ENCODE measurements around the gene DPH7. TPM values are rescaled to one million over a fixed set of nuclear protein-coding genes. Genes with fewer than 3 reads are reported as not detected.
A peak's percentile ranks its signal among the peaks of the same experiment; 100 is the strongest.
"Not testable (repeated sequence)": the region's sequence is repeated elsewhere in the genome, so short reads cannot be mapped to it uniquely, and the experiment has no call there.

The DPH7 gene
- 10 to 100 TPM; 20.5 to 36.0 TPM for polyA plus RNA-seq

DNA sequence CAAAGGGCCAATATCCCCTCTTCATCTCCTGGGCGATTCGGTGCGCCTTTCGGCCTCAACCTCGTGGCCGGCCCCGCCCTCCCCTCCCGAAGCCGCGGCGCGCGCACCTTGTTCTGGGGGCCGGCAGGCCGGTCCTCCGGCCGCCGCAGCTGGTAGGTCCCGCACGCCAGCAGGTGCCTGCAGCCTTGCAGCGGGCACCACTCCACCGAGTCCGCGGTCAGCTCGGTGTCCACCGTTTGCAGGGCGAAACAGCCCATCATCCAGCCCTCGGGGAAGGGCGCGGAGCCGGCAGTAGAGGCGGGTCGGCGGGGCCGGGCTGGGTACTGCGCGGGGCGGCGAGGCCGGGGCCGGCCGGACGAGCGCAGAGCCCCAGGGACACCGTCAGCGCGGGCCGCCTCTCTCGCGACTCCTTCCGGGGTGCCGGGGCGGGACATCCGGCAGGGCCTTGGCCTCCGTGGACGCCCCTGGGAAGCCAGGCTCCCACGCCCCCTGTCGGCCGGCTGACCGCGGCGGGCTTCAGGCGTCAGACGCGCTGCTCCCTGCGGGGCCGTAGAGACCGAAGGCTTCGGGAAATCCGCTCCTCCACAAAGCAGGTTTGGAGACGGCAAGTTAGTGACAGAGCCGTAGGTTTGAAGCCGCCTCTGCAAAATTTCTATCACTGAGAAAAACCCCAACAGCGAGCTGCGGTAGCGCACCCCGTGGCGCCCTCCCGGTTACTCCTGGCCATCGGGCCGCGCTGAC is at the start of gene DPH7:
Gene DPH7, minus strand, starts transcription at position 408 of the 741 bp plus-strand sequence. Its CDS starts 148 bp downstream, at position 260.
- H3K36me3 ChIP-seq (ENCODE audit: control insufficient read depth in 2 of 2, insufficient read depth in 2 of 2, low read length in 1 of 2): peaks cover 9 to 35% of the 10 kb centered on the region in 2 donors

DNA sequence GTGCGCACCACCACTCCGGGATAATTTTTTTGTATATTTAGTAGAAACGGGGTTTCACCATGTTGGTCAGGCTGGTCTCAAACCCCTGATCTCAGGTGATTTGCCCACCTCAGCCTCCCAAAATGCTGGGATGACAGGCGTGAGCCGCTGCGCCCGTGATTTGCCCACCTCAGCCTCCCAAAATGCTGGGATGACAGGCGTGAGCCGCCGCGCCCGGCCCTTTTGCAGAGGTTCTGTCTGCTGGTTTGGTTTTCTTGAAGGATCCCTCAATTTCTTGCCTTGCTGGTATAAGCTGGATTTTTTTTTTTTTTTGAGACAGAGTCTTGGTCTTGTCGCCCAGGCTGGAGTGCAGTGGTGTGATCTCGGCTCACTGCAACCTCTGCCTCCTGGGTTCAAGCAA is 48.7 kb upstream of the DPH7 start:
- H3K9me3 ChIP-seq (ENCODE audit: control insufficient read depth in 2 of 2, insufficient read depth in 1 of 2, low read depth in 1 of 2, low read length in 1 of 2); H3K27me3 ChIP-seq (ENCODE audit: control insufficient read depth in 1 of 2, insufficient read depth in 2 of 2, low read length in 2 of 2); H3K4me1 ChIP-seq (ENCODE audit: control insufficient read depth in 2 of 2, insufficient read depth in 2 of 2, low read length in 1 of 2); H3K36me3 ChIP-seq (ENCODE audit: control insufficient read depth in 2 of 2, insufficient read depth in 2 of 2, low read length in 1 of 2); H3K4me3 ChIP-seq (ENCODE audit: low read depth in 1 of 2, low read length in 2 of 2); H3K27ac ChIP-seq (ENCODE audit: low read depth in 2 of 2, low read length in 1 of 2): not testable (repeated sequence)
- 97 to 98% methylated on average over 14 of the region's 14 CpGs for WGBS, 2 donors

More for the DNA sequence above, at the start of gene DPH7:
- Histone ChIP-seq H3K4me3 (ENCODE audit: low read depth in 1 of 2, low read length in 2 of 2) (peak within 1 kb of the TSS; percentile 72 to 95), H3K27ac (ENCODE audit: low read depth in 2 of 2, low read length in 1 of 2) (peak within 1 kb of the TSS; percentile 82 to 89), H3K27me3 (ENCODE audit: control insufficient read depth in 1 of 2, insufficient read depth in 2 of 2, low read length in 2 of 2) (no peaks in the 10 kb centered on the region), H3K9me3 (ENCODE audit: control insufficient read depth in 2 of 2, insufficient read depth in 1 of 2, low read depth in 1 of 2, low read length in 1 of 2) (no peaks in the 10 kb centered on the region), H3K4me1 (ENCODE audit: control insufficient read depth in 2 of 2, insufficient read depth in 2 of 2, low read length in 1 of 2) (peaks cover 8 to 11% of the 10 kb centered on the region in 2 donors)
- WGBS, 2 donors: 2% methylated on average over 78 to 82 of the region's 82 CpGs

DNA sequence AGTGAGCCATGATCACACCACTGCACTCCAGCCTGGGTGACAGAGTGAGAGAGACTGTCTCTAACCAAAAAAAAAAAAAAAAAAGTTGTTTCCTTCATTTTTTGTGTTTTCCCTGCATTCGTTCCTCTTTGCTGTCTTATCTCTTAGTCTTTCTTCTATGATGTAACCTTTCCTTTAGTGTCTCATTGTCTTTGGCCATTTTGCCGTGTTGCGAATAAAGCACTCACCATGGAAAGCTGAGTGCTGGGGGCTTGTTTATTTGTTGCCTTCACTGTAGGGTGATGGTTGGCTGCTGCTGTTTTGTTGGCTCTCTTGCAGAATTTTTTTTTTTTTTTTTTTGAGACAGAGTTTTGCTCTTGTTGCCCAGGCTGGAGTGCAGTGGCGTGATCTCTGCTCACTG is 47.7 kb upstream of the DPH7 start:
- WGBS, 2 donors: 87 to 88% methylated on average over 4 of the region's 4 CpGs
- no peak overlapping the region for H3K27ac ChIP-seq (ENCODE audit: low read depth in 2 of 2, low read length in 1 of 2)

DNA sequence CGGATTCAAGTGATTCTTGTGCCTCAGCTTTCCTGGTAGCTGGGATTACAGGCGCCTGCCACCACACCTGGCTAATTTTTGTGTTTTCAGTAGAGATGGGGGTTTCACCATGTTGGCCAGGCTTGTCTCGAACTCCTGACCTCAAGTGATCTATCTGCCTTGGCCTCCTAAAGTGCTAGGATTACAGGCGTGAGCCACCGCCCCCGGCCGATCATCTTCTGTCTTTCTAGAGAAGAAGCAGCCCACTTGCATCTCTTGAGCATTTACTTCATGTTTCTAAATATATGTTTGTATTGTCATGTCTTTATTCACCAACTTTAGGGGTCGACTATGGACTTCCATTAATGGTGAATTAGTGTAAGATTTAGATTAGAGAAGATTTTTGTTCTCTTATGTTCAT is 43.5 kb upstream of the DPH7 start:
- not testable (repeated sequence) for H3K4me3 ChIP-seq (ENCODE audit: low read depth in 1 of 2, low read length in 2 of 2); H3K27me3 ChIP-seq (ENCODE audit: control insufficient read depth in 1 of 2, insufficient read depth in 2 of 2, low read length in 2 of 2); H3K36me3 ChIP-seq (ENCODE audit: control insufficient read depth in 2 of 2, insufficient read depth in 2 of 2, low read length in 1 of 2); H3K9me3 ChIP-seq (ENCODE audit: control insufficient read depth in 2 of 2, insufficient read depth in 1 of 2, low read depth in 1 of 2, low read length in 1 of 2); H3K27ac ChIP-seq (ENCODE audit: low read depth in 2 of 2, low read length in 1 of 2); H3K4me1 ChIP-seq (ENCODE audit: control insufficient read depth in 2 of 2, insufficient read depth in 2 of 2, low read length in 1 of 2)
- 87 to 90% methylated on average over 8 of the region's 8 CpGs for WGBS, 2 donors

More for the DNA sequence above, 47.7 kb upstream of the DPH7 start:
- Histone ChIP-seq H3K4me1 (ENCODE audit: control insufficient read depth in 2 of 2, insufficient read depth in 2 of 2, low read length in 1 of 2) (no peaks in the 10 kb centered on the region), H3K9me3 (ENCODE audit: control insufficient read depth in 2 of 2, insufficient read depth in 1 of 2, low read depth in 1 of 2, low read length in 1 of 2) (no peaks in the 10 kb centered on the region), H3K4me3 (ENCODE audit: low read depth in 1 of 2, low read length in 2 of 2) (no peak overlapping the region), H3K27me3 (ENCODE audit: control insufficient read depth in 1 of 2, insufficient read depth in 2 of 2, low read length in 2 of 2) (no peaks in the 10 kb centered on the region), H3K36me3 (ENCODE audit: control insufficient read depth in 2 of 2, insufficient read depth in 2 of 2, low read length in 1 of 2) (no peaks in the 10 kb centered on the region)

DNA sequence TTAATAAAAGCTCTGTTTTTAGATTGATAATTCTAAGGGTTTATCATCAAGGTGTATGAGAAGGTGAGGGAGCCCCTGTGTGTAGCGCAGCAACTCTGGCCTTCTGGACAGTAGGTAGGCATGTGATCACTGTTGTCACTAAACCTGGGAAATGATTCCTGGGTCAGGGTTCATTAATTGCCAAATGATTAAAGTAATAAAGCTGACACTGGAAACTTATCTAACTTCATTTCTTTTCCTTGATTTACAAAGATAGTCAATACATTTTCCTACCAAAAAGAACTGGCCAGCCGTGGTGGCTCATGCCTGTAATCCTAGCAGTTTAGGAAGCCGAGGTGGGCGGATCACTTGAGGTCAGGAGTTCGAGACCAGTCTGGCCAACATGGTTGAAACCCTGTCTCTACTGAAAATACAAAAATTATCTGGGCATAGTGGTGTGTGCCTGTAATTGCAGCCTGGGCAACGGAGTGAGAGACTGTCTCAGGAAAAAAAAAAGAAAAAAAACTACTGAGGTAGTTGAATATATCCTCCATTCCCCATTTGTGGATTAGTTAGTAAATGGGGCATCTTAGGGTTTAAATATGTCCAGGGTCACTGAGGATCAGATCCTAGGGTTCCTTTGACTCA is 42.5 kb upstream of the DPH7 start:
- Histone ChIP-seq H3K4me1 (ENCODE audit: control insufficient read depth in 2 of 2, insufficient read depth in 2 of 2, low read length in 1 of 2) (peaks cover 0 to 10% of the 10 kb centered on the region in 2 donors), H3K36me3 (ENCODE audit: control insufficient read depth in 2 of 2, insufficient read depth in 2 of 2, low read length in 1 of 2) (peaks cover 0 to 5% of the 10 kb centered on the region in 2 donors), H3K4me3 (ENCODE audit: low read depth in 1 of 2, low read length in 2 of 2) (no peak overlapping the region), H3K27ac (ENCODE audit: low read depth in 2 of 2, low read length in 1 of 2) (no peak overlapping the region), H3K9me3 (ENCODE audit: control insufficient read depth in 2 of 2, insufficient read depth in 1 of 2, low read depth in 1 of 2, low read length in 1 of 2) (no peaks in the 10 kb centered on the region), H3K27me3 (ENCODE audit: control insufficient read depth in 1 of 2, insufficient read depth in 2 of 2, low read length in 2 of 2) (no peaks in the 10 kb centered on the region)
- WGBS, 2 donors: 51 to 62% methylated on average over 6 of the region's 6 CpGs

DNA sequence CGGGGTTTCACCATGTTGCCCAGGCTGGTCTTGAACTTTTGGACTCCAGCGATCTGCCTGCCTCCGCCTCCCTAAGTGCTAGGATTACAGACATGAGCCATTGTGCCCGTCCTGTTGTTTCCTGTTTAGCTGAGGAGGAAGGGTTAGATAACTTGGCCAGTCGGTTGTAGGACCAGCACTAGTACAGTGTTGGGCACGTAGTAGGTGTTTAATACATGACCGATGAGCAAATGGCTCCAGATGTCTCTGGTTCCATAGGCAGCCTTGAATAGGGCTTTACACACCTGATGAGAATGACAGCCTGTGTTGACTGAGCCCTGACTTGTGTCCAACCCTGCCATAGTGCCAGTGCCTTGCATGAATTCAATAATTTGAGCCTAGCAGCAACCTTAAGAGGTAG is 41.9 kb upstream of the DPH7 start:
- WGBS, 2 donors: 70 to 73% methylated on average over 7 of the region's 7 CpGs
- no peaks in the 10 kb centered on the region for H3K27me3 ChIP-seq (ENCODE audit: control insufficient read depth in 1 of 2, insufficient read depth in 2 of 2, low read length in 2 of 2)
- H3K4me3 ChIP-seq (ENCODE audit: low read depth in 1 of 2, low read length in 2 of 2): peak overlapping the region in 1 of 2 donors; percentile 3
- H3K27ac ChIP-seq (ENCODE audit: low read depth in 2 of 2, low read length in 1 of 2): no peak overlapping the region
- H3K36me3 ChIP-seq (ENCODE audit: control insufficient read depth in 2 of 2, insufficient read depth in 2 of 2, low read length in 1 of 2): peaks cover 0 to 9% of the 10 kb centered on the region in 2 donors
- no peaks in the 10 kb centered on the region for H3K9me3 ChIP-seq (ENCODE audit: control insufficient read depth in 2 of 2, insufficient read depth in 1 of 2, low read depth in 1 of 2, low read length in 1 of 2)
- H3K4me1 ChIP-seq (ENCODE audit: control insufficient read depth in 2 of 2, insufficient read depth in 2 of 2, low read length in 1 of 2): peaks cover 0 to 10% of the 10 kb centered on the region in 2 donors

DNA sequence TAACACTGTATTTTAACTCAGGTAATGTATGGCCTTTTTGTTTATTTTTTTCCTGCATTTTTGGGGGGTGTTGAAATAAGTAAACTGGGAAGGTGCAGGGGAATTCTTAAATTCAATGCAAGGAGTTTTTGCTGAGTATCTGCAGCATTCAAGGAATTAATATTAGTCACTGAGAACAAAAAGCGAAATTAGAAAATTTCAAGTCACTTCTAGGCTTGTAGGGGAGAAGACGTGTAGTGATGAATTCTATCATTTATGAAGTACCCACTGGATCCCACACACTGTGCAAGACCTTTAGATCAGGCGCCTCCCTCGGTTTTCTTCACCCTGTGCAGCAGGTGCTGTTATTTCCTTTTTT is 41.3 kb upstream of the DPH7 start:
- peak overlapping the region in 1 of 2 donors; percentile 95 for H3K4me3 ChIP-seq (ENCODE audit: low read depth in 1 of 2, low read length in 2 of 2)
- no peaks in the 10 kb centered on the region for H3K27me3 ChIP-seq (ENCODE audit: control insufficient read depth in 1 of 2, insufficient read depth in 2 of 2, low read length in 2 of 2)
- 39 to 43% methylated on average over 4 of the region's 4 CpGs for WGBS, 2 donors
- H3K27ac ChIP-seq (ENCODE audit: low read depth in 2 of 2, low read length in 1 of 2): no peak overlapping the region
- no peaks in the 10 kb centered on the region for H3K9me3 ChIP-seq (ENCODE audit: control insufficient read depth in 2 of 2, insufficient read depth in 1 of 2, low read depth in 1 of 2, low read length in 1 of 2)
- peaks cover 0 to 10% of the 10 kb centered on the region in 2 donors for H3K4me1 ChIP-seq (ENCODE audit: control insufficient read depth in 2 of 2, insufficient read depth in 2 of 2, low read length in 1 of 2)
- peaks cover 0 to 14% of the 10 kb centered on the region in 2 donors for H3K36me3 ChIP-seq (ENCODE audit: control insufficient read depth in 2 of 2, insufficient read depth in 2 of 2, low read length in 1 of 2)

DNA sequence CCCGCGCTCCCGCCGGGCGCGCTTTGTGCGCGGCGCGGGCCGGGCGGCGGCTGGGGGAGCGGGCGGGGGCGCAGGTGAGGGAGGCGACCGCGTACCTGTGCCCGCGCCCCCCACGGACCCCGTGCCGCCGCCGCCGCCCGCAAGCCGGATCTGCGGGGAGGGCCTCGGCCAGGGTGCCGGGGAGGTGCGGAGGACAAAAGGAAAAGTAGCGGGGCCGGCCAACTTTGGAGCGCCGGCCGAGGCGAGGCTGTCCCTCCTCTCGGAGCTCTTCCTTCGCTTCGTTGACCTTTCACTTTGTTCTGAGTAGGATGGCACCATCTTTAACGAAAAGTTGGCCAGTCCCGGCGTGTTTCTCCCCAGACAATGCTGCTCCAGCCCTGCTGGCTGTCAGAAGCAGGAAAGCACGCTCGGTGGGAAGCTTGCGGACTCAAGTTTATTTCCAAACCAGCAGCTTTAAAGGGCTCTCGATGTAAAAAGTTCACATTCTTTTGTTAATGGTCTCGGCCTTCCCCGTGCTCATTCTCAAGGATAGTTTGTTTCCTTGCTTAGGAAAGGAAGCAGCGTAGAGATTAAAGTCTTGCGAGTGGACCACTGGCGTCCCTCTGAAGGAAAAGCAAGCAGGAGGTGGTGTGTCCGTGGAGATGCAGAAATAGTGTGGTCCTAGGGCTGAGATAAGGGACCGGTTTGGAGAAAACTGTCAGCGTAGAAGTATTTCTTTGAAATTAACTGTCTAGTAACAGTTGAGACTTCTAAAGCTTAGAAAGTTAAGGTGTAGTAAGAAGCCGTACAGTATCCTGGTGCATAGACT is 40.7 kb upstream of the DPH7 start:
- peaks cover 0 to 10% of the 10 kb centered on the region in 2 donors for H3K4me1 ChIP-seq (ENCODE audit: control insufficient read depth in 2 of 2, insufficient read depth in 2 of 2, low read length in 1 of 2)
- H3K27ac ChIP-seq (ENCODE audit: low read depth in 2 of 2, low read length in 1 of 2): peak overlapping the region; percentile 91 to 95
- peaks cover 0 to 20% of the 10 kb centered on the region in 2 donors for H3K36me3 ChIP-seq (ENCODE audit: control insufficient read depth in 2 of 2, insufficient read depth in 2 of 2, low read length in 1 of 2)
- WGBS, 2 donors: 0% methylated on average over 45 to 58 of the region's 58 CpGs
- peak overlapping the region; percentile 76 to 95 for H3K4me3 ChIP-seq (ENCODE audit: low read depth in 1 of 2, low read length in 2 of 2)
- no peaks in the 10 kb centered on the region for H3K9me3 ChIP-seq (ENCODE audit: control insufficient read depth in 2 of 2, insufficient read depth in 1 of 2, low read depth in 1 of 2, low read length in 1 of 2)
- no peaks in the 10 kb centered on the region for H3K27me3 ChIP-seq (ENCODE audit: control insufficient read depth in 1 of 2, insufficient read depth in 2 of 2, low read length in 2 of 2)

Measured in esophagus (tissue), 2 donors.